ENCODE data around the gene MPEG1.

Gene MPEG1

GRCh38 chr11:59212744-59213631 lies at the start of gene MPEG1:
Gene MPEG1, minus strand, starts transcription at chr11:59212927. Its CDS starts 62 bp downstream, at chr11:59212865.
- Histone ChIP-seq H3K4me3 (ENCODE audit: low read length) (no peak within 1 kb of the TSS), H3K27ac (ENCODE audit: low read length) (no peak within 1 kb of the TSS)

GRCh38 chr11:59262177-59262818 lies 49.6 kb upstream of the MPEG1 start:
- H3K27me3 ChIP-seq (ENCODE audit: control insufficient read depth, insufficient read depth, low read length) = no peaks in the 10 kb centered on the region
- H3K9ac ChIP-seq (ENCODE audit: low read length) = no peak overlapping the region

More at GRCh38 chr11:59212744-59213631, at the start of gene MPEG1:
- Histone ChIP-seq H3K27me3 (ENCODE audit: control insufficient read depth, insufficient read depth, low read length) (no peaks in the 10 kb centered on the region), H3K9me3 (ENCODE audit: control insufficient read depth, low read depth, low read length) (no peaks in the 10 kb centered on the region), H3K36me3 (ENCODE audit: control insufficient read depth, low read depth, low read length) (no peaks in the 10 kb centered on the region), H3K9ac (ENCODE audit: low read length) (no peak within 1 kb of the TSS), H3K4me1 (ENCODE audit: control insufficient read depth, low read depth, low read length) (peaks cover 2% of the 10 kb centered on the region)

GRCh38 chr11:59261150-59261549 lies 48.4 kb upstream of the MPEG1 start:
- Histone ChIP-seq H3K4me1 (ENCODE audit: control insufficient read depth, low read depth, low read length) (no peaks in the 10 kb centered on the region), H3K9ac (ENCODE audit: low read length) (no peak overlapping the region), H3K9me3 (ENCODE audit: control insufficient read depth, low read depth, low read length) (no peaks in the 10 kb centered on the region), H3K27me3 (ENCODE audit: control insufficient read depth, insufficient read depth, low read length) (no peaks in the 10 kb centered on the region), H3K27ac (ENCODE audit: low read length) (no peak overlapping the region), H3K36me3 (ENCODE audit: control insufficient read depth, low read depth, low read length) (no peaks in the 10 kb centered on the region), H3K4me3 (ENCODE audit: low read length) (no peak overlapping the region)

More at GRCh38 chr11:59262177-59262818, 49.6 kb upstream of the MPEG1 start:
- Histone ChIP-seq H3K4me1 (ENCODE audit: control insufficient read depth, low read depth, low read length) (no peaks in the 10 kb centered on the region), H3K27ac (ENCODE audit: low read length) (no peak overlapping the region), H3K9me3 (ENCODE audit: control insufficient read depth, low read depth, low read length) (no peaks in the 10 kb centered on the region), H3K36me3 (ENCODE audit: control insufficient read depth, low read depth, low read length) (no peaks in the 10 kb centered on the region), H3K4me3 (ENCODE audit: low read length) (no peak overlapping the region)

GRCh38 chr11:59259867-59260475 lies 47.2 kb upstream of the MPEG1 start:
- no peak overlapping the region for H3K27ac ChIP-seq (ENCODE audit: low read length)
- H3K4me1 ChIP-seq (ENCODE audit: control insufficient read depth, low read depth, low read length) = no peaks in the 10 kb centered on the region
- no peaks in the 10 kb centered on the region for H3K9me3 ChIP-seq (ENCODE audit: control insufficient read depth, low read depth, low read length)
- H3K9ac ChIP-seq (ENCODE audit: low read length) = no peak overlapping the region
- no peak overlapping the region for H3K4me3 ChIP-seq (ENCODE audit: low read length)
- H3K36me3 ChIP-seq (ENCODE audit: control insufficient read depth, low read depth, low read length) = no peaks in the 10 kb centered on the region
- no peaks in the 10 kb centered on the region for H3K27me3 ChIP-seq (ENCODE audit: control insufficient read depth, insufficient read depth, low read length)

- H3K27me3 ChIP-seq (ENCODE audit: control insufficient read depth, insufficient read depth, low read length) = no peaks in the 10 kb centered on the region
- H3K27ac ChIP-seq (ENCODE audit: low read length) = no peak overlapping the region
- H3K4me3 ChIP-seq (ENCODE audit: low read length) = no peak overlapping the region
- H3K36me3 ChIP-seq (ENCODE audit: control insufficient read depth, low read depth, low read length) = no peaks in the 10 kb centered on the region
- H3K9ac ChIP-seq (ENCODE audit: low read length) = no peak overlapping the region
- H3K9me3 ChIP-seq (ENCODE audit: control insufficient read depth, low read depth, low read length) = no peaks in the 10 kb centered on the region
- no peaks in the 10 kb centered on the region for H3K4me1 ChIP-seq (ENCODE audit: control insufficient read depth, low read depth, low read length)
Observed at GRCh38 chr11:59259047-59259446, 46.3 kb upstream of the MPEG1 start.

- no peak overlapping the region for H3K4me3 ChIP-seq (ENCODE audit: low read length)
- no peaks in the 10 kb centered on the region for H3K9me3 ChIP-seq (ENCODE audit: control insufficient read depth, low read depth, low read length)
- no peak overlapping the region for H3K27ac ChIP-seq (ENCODE audit: low read length)
- H3K4me1 ChIP-seq (ENCODE audit: control insufficient read depth, low read depth, low read length) = no peaks in the 10 kb centered on the region
- H3K27me3 ChIP-seq (ENCODE audit: control insufficient read depth, insufficient read depth, low read length) = no peaks in the 10 kb centered on the region
- H3K36me3 ChIP-seq (ENCODE audit: control insufficient read depth, low read depth, low read length) = no peaks in the 10 kb centered on the region
- H3K9ac ChIP-seq (ENCODE audit: low read length) = no peak overlapping the region
Observed at GRCh38 chr11:59255281-59255680, 42.6 kb upstream of the MPEG1 start.

- H3K27ac ChIP-seq (ENCODE audit: low read length) = no peak overlapping the region
- H3K36me3 ChIP-seq (ENCODE audit: control insufficient read depth, low read depth, low read length) = no peaks in the 10 kb centered on the region
- H3K4me1 ChIP-seq (ENCODE audit: control insufficient read depth, low read depth, low read length) = no peaks in the 10 kb centered on the region
- no peak overlapping the region for H3K4me3 ChIP-seq (ENCODE audit: low read length)
- no peaks in the 10 kb centered on the region for H3K27me3 ChIP-seq (ENCODE audit: control insufficient read depth, insufficient read depth, low read length)
- H3K9ac ChIP-seq (ENCODE audit: low read length) = no peak overlapping the region
- H3K9me3 ChIP-seq (ENCODE audit: control insufficient read depth, low read depth, low read length) = no peaks in the 10 kb centered on the region
Observed at GRCh38 chr11:59254286-59254685, 41.6 kb upstream of the MPEG1 start.

GRCh38 chr11:59253001-59253400 lies 40.3 kb upstream of the MPEG1 start:
- Histone ChIP-seq H3K4me3 (ENCODE audit: low read length) (no peak overlapping the region), H3K36me3 (ENCODE audit: control insufficient read depth, low read depth, low read length) (no peaks in the 10 kb centered on the region), H3K27me3 (ENCODE audit: control insufficient read depth, insufficient read depth, low read length) (no peaks in the 10 kb centered on the region), H3K9me3 (ENCODE audit: control insufficient read depth, low read depth, low read length) (no peaks in the 10 kb centered on the region), H3K4me1 (ENCODE audit: control insufficient read depth, low read depth, low read length) (no peaks in the 10 kb centered on the region), H3K9ac (ENCODE audit: low read length) (no peak overlapping the region), H3K27ac (ENCODE audit: low read length) (no peak overlapping the region)

- H3K27me3 ChIP-seq (ENCODE audit: control insufficient read depth, insufficient read depth, low read length) = no peaks in the 10 kb centered on the region
- H3K36me3 ChIP-seq (ENCODE audit: control insufficient read depth, low read depth, low read length) = no peaks in the 10 kb centered on the region
- no peak overlapping the region for H3K9ac ChIP-seq (ENCODE audit: low read length)
- H3K4me3 ChIP-seq (ENCODE audit: low read length) = no peak overlapping the region
- H3K9me3 ChIP-seq (ENCODE audit: control insufficient read depth, low read depth, low read length) = no peaks in the 10 kb centered on the region
- H3K4me1 ChIP-seq (ENCODE audit: control insufficient read depth, low read depth, low read length) = no peaks in the 10 kb centered on the region
- H3K27ac ChIP-seq (ENCODE audit: low read length) = no peak overlapping the region
Observed at GRCh38 chr11:59249535-59249934, 36.8 kb upstream of the MPEG1 start.

GRCh38 chr11:59247531-59248227 lies 35.0 kb upstream of the MPEG1 start:
- no peak overlapping the region for H3K27ac ChIP-seq (ENCODE audit: low read length)

GRCh38 chr11:59243633-59244032 lies 30.9 kb upstream of the MPEG1 start:
- no peak overlapping the region for H3K4me3 ChIP-seq (ENCODE audit: low read length)

More at GRCh38 chr11:59247531-59248227, 35.0 kb upstream of the MPEG1 start:
- Histone ChIP-seq H3K4me3 (ENCODE audit: low read length) (no peak overlapping the region), H3K9ac (ENCODE audit: low read length) (no peak overlapping the region), H3K9me3 (ENCODE audit: control insufficient read depth, low read depth, low read length) (peaks cover 8% of the 10 kb centered on the region), H3K36me3 (ENCODE audit: control insufficient read depth, low read depth, low read length) (no peaks in the 10 kb centered on the region), H3K4me1 (ENCODE audit: control insufficient read depth, low read depth, low read length) (no peaks in the 10 kb centered on the region), H3K27me3 (ENCODE audit: control insufficient read depth, insufficient read depth, low read length) (no peaks in the 10 kb centered on the region)

More at GRCh38 chr11:59243633-59244032, 30.9 kb upstream of the MPEG1 start:
- Histone ChIP-seq H3K9ac (ENCODE audit: low read length) (no peak overlapping the region), H3K27me3 (ENCODE audit: control insufficient read depth, insufficient read depth, low read length) (no peaks in the 10 kb centered on the region), H3K9me3 (ENCODE audit: control insufficient read depth, low read depth, low read length) (peaks cover 32% of the 10 kb centered on the region), H3K36me3 (ENCODE audit: control insufficient read depth, low read depth, low read length) (no peaks in the 10 kb centered on the region), H3K4me1 (ENCODE audit: control insufficient read depth, low read depth, low read length) (no peaks in the 10 kb centered on the region), H3K27ac (ENCODE audit: low read length) (no peak overlapping the region)
